Uterus (tissue), 4 donors: Measurements from ENCODE around the gene INAFM1. TPM values are rescaled to one million over a fixed set of nuclear protein-coding genes. Genes with fewer than 3 reads are reported as not detected.

ENCODE experiments used
- DNase-seq, 2 donors: peaks; one replicate each; pipeline ENCODE4 v3.0.0-alpha.2; 2019 to 2020
- H3K27ac ChIP-seq, 2 donors: fragments of 200-600 bp; sonication (generic); 1 replicate in 1 of 2; 2 replicates in 1 of 2; pipeline ENCODE4 v1.5.1; 2016 to 2018
- H3K27me3 ChIP-seq, 2 donors: fragments of 200-600 bp; sonication (generic); one replicate each; pipeline ENCODE4 v1.5.1; 2018 to 2019; ENCODE audit warnings: control low read depth in 1 of 2
- H3K36me3 ChIP-seq, 2 donors: fragments of 200-600 bp; sonication (generic); one replicate each; pipeline ENCODE4 v1.5.1; 2019; ENCODE audit warnings: control low read depth in 1 of 2
- H3K4me1 ChIP-seq, 2 donors: fragments of 200-600 bp; sonication (generic); one replicate each; pipeline ENCODE4 v1.5.1; 2018 to 2019; ENCODE audit warnings: control low read depth in 1 of 2
- H3K4me3 ChIP-seq, 2 donors: fragments of 200-600 bp; sonication (generic); 1 replicate in 1 of 2; 2 replicates in 1 of 2; pipeline ENCODE4 v1.5.1; 2018 to 2019; ENCODE audit warnings: mild to moderate bottlenecking in 1 of 2
- H3K9me3 ChIP-seq, 2 donors: fragments of 200-600 bp; sonication (generic); one replicate each; pipeline ENCODE4 v1.5.1; 2019; ENCODE audit warnings: control low read depth in 1 of 2
- POLR2A ChIP-seq, 2 donors: fragments of 450-650 bp; IDR thresholded peaks; one replicate each; pipeline ENCODE4 v1.6.1; 2016; ENCODE audit warnings: antibody characterized with exemption in 2 of 2, mild to moderate bottlenecking in 1 of 2, moderate library complexity in 1 of 2
- intact Hi-C: fragments of 100-400 bp; cut with DNase I; formaldehyde crosslinking; loops from one replicate; pipeline ENCODE4 v1.15.1; 2023; ENCODE audit warnings: low total_unique reads
- total RNA-seq, 4 donors: library from RNA; depleted of rRNA in 3 of 4; stranded (reverse); fragments of >200 nt in 3 of 4; gene quantifications; one replicate each; pipeline versions ENCODE4 v1.1.0 to v1.2.4, GENCODE V29; 2014 to 2023
- TF ChIP-seq, protein P1 (sequence below), 4 experiments: fragments of 200-600 bp in 2 of 4; fragments of 450-650 bp in 2 of 4; sonication (generic) in 2 of 4; IDR thresholded peaks; one replicate each; pipeline ENCODE4 v1.5.1; 2016 to 2019; ENCODE audit warnings: antibody characterized with exemption in 4 of 4, mild to moderate bottlenecking in 2 of 4, moderate library complexity in 1 of 4
- donor health status: DM: yes; HTN: yes; CAD: no.

Gene INAFM1
- total RNA-seq, 4 donors from 2014 or later, result 2.8 to 39.5 (median 13.5) TPM

DNA sequence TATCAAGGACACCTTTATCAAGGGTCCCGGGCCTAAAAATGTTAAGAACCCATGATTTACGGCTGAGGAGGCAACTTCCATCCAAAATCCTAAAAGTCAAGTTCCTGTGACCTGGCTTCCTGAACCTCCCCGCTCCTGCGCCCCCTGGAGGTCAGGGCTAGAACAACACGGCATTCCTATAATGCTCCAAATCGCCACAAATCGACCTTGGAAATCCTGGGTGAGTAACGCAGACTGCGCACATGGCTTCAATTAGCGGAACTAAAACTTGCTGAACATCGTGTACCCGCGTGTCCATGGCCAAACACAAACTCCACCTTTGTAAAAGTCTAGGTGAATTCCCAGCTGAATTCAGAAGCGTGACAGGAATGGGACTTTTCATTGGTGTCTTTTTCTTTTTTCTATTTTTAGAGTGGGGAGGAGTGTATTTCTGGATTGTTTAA is 30.6 kb downstream of the INAFM1 start:
- no peaks in the 10 kb centered on the region for H3K9me3 ChIP-seq
- peak; percentile 69 to 73 for DNase-seq
- H3K4me1 ChIP-seq, result no peaks in the 10 kb centered on the region
- TF ChIP-seq, protein P1, sequence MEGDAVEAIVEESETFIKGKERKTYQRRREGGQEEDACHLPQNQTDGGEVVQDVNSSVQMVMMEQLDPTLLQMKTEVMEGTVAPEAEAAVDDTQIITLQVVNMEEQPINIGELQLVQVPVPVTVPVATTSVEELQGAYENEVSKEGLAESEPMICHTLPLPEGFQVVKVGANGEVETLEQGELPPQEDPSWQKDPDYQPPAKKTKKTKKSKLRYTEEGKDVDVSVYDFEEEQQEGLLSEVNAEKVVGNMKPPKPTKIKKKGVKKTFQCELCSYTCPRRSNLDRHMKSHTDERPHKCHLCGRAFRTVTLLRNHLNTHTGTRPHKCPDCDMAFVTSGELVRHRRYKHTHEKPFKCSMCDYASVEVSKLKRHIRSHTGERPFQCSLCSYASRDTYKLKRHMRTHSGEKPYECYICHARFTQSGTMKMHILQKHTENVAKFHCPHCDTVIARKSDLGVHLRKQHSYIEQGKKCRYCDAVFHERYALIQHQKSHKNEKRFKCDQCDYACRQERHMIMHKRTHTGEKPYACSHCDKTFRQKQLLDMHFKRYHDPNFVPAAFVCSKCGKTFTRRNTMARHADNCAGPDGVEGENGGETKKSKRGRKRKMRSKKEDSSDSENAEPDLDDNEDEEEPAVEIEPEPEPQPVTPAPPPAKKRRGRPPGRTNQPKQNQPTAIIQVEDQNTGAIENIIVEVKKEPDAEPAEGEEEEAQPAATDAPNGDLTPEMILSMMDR (IDR thresholded peaks at IDR 0.05), result peak; percentile 67 to 82 (median 76)
- TF ChIP-seq POLR2A (IDR thresholded peaks at IDR 0.05), result no peak
- H3K27ac ChIP-seq, result no peak overlapping the region
- H3K27me3 ChIP-seq, result no peaks in the 10 kb centered on the region
- intact Hi-C loops, result no loop called here
- no peak overlapping the region for H3K4me3 ChIP-seq
- no peaks in the 10 kb centered on the region for H3K36me3 ChIP-seq

DNA sequence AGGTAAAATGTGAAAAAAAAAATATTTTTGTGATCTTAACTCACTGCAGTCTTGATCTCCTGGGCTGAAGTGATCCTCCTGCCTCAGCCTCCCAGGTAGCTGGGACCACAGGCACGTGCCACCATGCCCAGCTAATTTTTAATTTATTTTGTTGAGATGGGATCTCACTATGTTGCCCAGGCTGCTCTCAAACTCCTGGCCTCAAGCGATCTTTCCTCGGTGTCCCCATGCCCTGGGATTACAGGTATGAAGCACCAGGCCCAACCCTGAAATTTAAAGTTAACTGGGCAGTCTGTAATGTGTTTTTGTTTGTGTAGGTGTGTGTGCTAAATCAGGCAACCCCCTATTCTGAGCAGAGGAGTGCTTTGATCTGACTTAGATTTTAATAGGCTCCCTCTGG is 31.6 kb downstream of the INAFM1 start:
- Histone ChIP-seq H3K27me3 (no peaks in the 10 kb centered on the region), H3K27ac (no peak overlapping the region), H3K4me1 (no peaks in the 10 kb centered on the region), H3K36me3 (no peaks in the 10 kb centered on the region), H3K4me3 (no peak overlapping the region), H3K9me3 (no peaks in the 10 kb centered on the region)
- DNase-seq, result no peak
- TF ChIP-seq, protein P1 (IDR thresholded peaks at IDR 0.05), result no peak
- TF ChIP-seq POLR2A (IDR thresholded peaks at IDR 0.05), result no peak
- intact Hi-C loops, result no loop called here

DNA sequence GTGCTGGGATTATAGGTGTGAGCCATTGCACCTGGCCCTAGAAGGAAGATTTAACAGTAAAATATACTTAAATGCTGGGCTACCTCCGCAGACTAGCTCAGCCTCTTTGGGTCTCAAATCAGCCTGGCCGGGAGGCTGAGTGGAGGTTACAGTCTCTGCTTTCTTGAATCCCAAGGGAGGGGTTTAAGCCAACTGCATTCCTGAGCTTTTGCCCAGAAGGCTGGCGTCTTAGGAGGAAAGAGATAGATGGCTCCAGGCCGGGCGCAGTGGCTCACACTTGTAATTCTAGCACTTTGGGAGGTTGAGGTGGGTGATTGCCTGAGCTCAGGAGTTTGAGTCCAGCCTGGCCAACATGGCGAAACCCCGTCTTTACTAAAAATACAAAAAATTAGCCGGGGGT is 34.4 kb downstream of the INAFM1 start:
- DNase-seq, result no peak
- Histone ChIP-seq H3K4me3 (no peak overlapping the region), H3K4me1 (no peaks in the 10 kb centered on the region), H3K9me3 (no peaks in the 10 kb centered on the region), H3K27ac (no peak overlapping the region), H3K27me3 (no peaks in the 10 kb centered on the region), H3K36me3 (no peaks in the 10 kb centered on the region)
- TF ChIP-seq, protein P1 (IDR thresholded peaks at IDR 0.05), result no peak
- no peak for TF ChIP-seq POLR2A (IDR thresholded peaks at IDR 0.05)
- intact Hi-C loops, result no loop called here

DNA sequence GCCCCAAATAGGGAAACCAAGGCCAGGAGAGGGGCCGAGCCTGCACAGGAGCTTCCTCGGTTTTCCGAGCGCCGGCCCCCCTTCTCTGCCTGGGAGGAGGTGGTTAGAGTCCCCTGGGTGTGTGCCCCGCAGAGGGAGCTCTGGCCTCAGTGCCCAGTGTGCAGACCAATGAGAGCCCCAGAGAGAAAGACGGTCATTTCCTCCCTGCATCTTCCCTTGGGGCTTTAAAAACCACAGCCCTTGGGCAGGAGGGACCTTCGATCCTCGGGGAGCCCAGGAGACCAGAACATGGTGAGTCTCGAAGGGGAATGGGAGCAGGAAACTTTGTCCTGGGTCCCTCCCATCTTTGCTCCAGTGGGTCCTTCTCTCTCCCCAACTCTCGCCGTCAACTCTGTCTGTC is 34.9 kb downstream of the INAFM1 start, which contains the start of gene C5AR1:
TSS of gene C5AR1 (plus strand) at position 254 of the 400 bp plus-strand sequence. CDS start at position 289, 35 bp downstream.
- H3K36me3 ChIP-seq, result no peaks in the 10 kb centered on the region
- intact Hi-C loops, result no loop called here
- no peak for TF ChIP-seq POLR2A (IDR thresholded peaks at IDR 0.05)
- TF ChIP-seq, protein P1 (IDR thresholded peaks at IDR 0.05), result no peak
- H3K9me3 ChIP-seq, result no peaks in the 10 kb centered on the region
- no peak within 1 kb of the TSS for H3K27ac ChIP-seq
- no peak for DNase-seq
- no peaks in the 10 kb centered on the region for H3K27me3 ChIP-seq
- H3K4me3 ChIP-seq, result no peak within 1 kb of the TSS
- H3K4me1 ChIP-seq, result no peaks in the 10 kb centered on the region

DNA sequence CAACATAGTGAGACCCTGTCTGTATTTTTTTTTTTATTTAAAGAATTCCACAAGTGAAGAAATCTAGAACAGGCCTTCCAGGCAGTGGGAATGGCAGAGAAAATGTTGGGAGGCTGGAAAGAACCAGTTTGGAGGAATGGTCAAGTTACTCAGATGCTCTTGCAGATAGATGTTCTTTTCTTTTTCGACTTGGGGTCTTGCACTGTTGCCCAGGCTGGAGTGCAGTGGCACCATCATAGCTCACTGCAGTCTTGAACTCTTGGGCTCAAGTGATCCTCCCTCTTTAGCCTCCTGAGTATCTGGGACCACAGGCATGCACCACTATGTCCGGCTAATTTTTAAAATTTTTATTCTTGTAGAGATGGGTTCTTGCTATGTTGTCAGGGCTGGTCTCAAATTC is 35.6 kb downstream of the INAFM1 start:
- no peaks in the 10 kb centered on the region for H3K9me3 ChIP-seq
- no peak overlapping the region for H3K4me3 ChIP-seq
- intact Hi-C loops, result no loop called here

More for the DNA sequence above, 35.6 kb downstream of the INAFM1 start:
- no peak for DNase-seq
- H3K27me3 ChIP-seq, result no peaks in the 10 kb centered on the region
- TF ChIP-seq, protein P1 (IDR thresholded peaks at IDR 0.05), result no peak
- TF ChIP-seq POLR2A (IDR thresholded peaks at IDR 0.05), result no peak
- H3K4me1 ChIP-seq, result no peaks in the 10 kb centered on the region
- H3K36me3 ChIP-seq, result no peaks in the 10 kb centered on the region
- no peak overlapping the region for H3K27ac ChIP-seq
